ENCODE data around the gene PLAAT4. TPM values are rescaled to one million over a fixed set of nuclear protein-coding genes. Genes with fewer than 3 reads are reported as not detected.
"Not testable (repeated sequence)": the region's sequence is repeated elsewhere in the genome, so short reads cannot be mapped to it uniquely, and the experiment has no call there.

PLAAT4 gene
- total RNA-seq, 2 experiments from 2014 or later, result 156 to 158 TPM

DNA sequence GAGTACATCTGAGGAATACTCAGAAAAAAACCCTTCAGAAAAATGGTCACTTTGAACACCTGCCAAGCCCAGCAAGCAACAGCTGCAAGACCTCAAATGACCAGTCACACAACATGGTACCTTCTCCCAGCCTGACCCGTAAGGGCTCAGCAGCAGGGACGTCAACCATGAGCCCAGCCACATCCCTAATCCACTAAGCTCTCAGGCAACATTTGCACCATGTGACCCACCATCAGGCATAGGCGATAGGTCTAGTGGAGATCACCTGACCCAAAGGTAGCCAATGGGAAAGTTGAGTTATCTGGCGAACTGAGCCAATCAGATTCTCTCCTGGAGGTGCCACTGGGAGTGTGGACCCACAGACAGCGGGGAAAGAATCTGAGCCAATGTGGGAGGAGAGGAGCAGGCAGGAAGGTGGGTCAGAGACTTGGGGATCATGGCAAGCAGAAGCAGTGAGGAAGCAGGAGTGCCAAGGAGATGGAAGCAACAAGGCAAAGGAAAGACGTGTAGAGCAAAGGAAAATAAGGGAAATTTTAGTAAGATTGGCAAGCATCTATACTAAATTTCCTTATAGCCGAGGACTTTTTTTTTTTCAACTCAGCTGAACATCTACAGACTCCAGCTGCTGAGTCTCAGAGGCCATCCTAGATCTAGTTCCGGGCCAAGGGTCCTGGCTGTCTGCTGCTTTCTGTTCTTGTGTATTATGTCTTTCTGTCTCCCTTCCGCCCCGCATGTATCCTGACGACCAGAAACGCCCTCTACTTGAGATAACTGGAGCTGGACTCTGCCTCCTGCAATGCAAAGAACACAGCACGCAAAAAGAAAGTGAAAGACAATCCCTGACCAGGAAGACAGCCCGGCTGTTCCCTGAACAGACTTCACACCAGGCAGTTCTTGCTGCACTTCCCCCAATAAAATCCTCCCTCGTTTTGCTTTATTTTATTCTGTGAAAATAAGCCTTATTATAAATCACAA is 37.6 kb downstream of the PLAAT4 start:
- peak; percentile 51 for DNase-seq
- Mint-ChIP-seq H3K36me3 (peaks cover 24% of the 10 kb centered on the region), H3K9me3 (peaks cover 5% of the 10 kb centered on the region), H3K4me3 (peak overlapping the region; percentile 80), H3K27me3 (peaks cover 4% of the 10 kb centered on the region), H3K27ac (peak overlapping the region; percentile 96), H3K4me1 (peaks cover 21% of the 10 kb centered on the region)
- ATAC-seq (ENCODE audit: low read depth), result peak; percentile 95
- POLR2A ChIA-PET, result interaction anchor here (0.7 to 3.7 kb wide), 9 partner anchors 9 to 72 kb away, joined by 3 to 34 read pairs (median 4); partner anchors contain the start of genes PLAAT2 and PLAAT4

DNA sequence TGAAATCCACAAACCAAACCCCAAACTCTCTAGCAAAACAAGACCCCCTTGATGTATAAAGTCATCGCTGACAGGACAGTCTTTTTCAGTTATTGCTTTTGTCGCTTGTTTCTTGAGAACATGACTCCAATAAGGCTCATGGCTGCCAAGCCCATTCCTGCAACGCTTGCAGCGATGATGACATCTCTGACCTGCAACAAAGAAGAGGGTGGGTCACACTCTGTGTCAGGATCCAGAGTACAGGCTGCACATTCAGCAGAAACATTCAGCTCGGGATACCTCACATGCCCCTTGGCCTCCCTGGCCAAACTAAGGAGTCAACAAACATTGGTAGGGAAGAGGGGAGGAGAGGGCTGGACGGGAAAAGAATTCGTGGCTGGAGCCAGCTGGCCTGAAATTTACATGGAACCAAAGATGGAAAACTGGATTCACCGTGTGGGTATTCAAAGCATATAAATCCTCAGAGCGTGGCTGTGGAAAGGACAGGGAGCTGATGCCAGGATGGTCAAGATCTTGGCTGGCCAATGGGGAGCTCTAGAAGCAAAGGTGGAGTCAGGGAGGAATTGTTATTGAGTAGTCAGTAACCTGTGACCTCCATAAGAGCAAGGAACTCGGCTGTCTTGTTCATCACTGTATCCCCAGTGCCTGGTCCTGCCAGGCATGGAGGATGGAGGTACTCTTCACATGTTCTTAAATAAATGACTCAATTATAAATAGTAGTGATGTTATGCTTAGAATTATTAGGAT is 38.4 kb downstream of the PLAAT4 start:
- Mint-ChIP-seq H3K4me1 (peaks cover 21% of the 10 kb centered on the region), H3K4me3 (peak overlapping the region; percentile 80), H3K9me3 (peaks cover 6% of the 10 kb centered on the region), H3K36me3 (peaks cover 28% of the 10 kb centered on the region), H3K27me3 (peaks cover 4% of the 10 kb centered on the region), H3K27ac (peak overlapping the region; percentile 96)
- POLR2A ChIA-PET, result interaction anchor here (0.7 to 3.7 kb wide), 7 partner anchors 9 to 73 kb away, joined by 3 to 34 read pairs (median 4); partner anchors contain the start of genes PLAAT2 and PLAAT4
- no peak for DNase-seq
- ATAC-seq (ENCODE audit: low read depth), result no peak

- peaks cover 33% of the 10 kb centered on the region for H3K4me1 Mint-ChIP-seq
- H3K27ac Mint-ChIP-seq; DNase-seq; ATAC-seq (ENCODE audit: low read depth); H3K4me3 Mint-ChIP-seq; H3K27me3 Mint-ChIP-seq; POLR2A ChIA-PET: not testable (repeated sequence)
- H3K36me3 Mint-ChIP-seq, result peaks cover 49% of the 10 kb centered on the region
- peaks cover 13% of the 10 kb centered on the region for H3K9me3 Mint-ChIP-seq
Observed at GRCh38 chr11:63578882-63579281, 42.3 kb downstream of the PLAAT4 start.

DNA sequence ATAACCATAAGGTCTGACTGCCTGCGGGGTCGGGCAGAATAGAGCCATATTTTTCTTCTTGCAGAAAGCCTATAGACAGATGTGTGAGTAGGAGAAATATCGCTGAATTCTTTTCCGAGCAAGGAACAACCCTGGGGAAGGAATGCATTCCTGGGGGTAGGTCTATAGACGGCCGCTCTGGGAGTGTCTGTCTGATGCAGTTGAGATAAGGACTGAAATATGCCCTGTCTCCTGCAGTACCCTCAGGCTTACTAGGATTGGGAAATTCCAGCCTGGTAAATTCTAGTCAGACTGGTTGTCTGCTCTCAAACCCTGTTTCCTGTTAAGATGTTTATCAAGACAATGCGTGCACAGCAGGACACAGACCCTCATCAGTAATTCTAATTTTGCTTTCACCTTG is 44.6 kb downstream of the PLAAT4 start:
- peaks cover 13% of the 10 kb centered on the region for H3K9me3 Mint-ChIP-seq
- POLR2A ChIA-PET; ATAC-seq (ENCODE audit: low read depth); H3K27ac Mint-ChIP-seq; H3K4me3 Mint-ChIP-seq; H3K27me3 Mint-ChIP-seq; DNase-seq: not testable (repeated sequence)
- H3K36me3 Mint-ChIP-seq, result peaks cover 54% of the 10 kb centered on the region
- H3K4me1 Mint-ChIP-seq, result peaks cover 17% of the 10 kb centered on the region

DNA sequence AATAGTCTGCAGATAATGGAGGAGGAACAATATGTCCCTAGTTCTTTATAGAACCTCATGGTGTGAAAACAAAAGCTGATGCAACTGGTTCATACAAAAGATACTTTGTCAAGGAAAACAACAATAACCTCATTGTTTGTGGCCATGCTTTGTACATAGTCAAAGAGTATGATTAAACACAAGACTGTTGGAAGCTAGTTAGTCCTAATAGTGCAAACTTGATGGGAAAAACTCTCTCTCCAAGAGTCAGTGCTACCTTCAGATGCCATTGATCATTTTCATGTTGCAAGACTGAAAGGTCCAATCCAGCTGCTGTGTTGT is 46.7 kb downstream of the PLAAT4 start:
- ATAC-seq (ENCODE audit: low read depth), result no peak
- Mint-ChIP-seq H3K36me3 (peaks cover 48% of the 10 kb centered on the region), H3K27me3 (no peaks in the 10 kb centered on the region), H3K9me3 (peaks cover 11% of the 10 kb centered on the region), H3K4me3 (no peak overlapping the region), H3K27ac (peak overlapping the region; percentile 34), H3K4me1 (peaks cover 17% of the 10 kb centered on the region)
- no peak for DNase-seq
- POLR2A ChIA-PET, result interaction anchor here (0.8 to 1.1 kb wide), 3 partner anchors 8 to 38 kb away, joined by 4 to 5 read pairs (median 4); no protein-coding TSS in a partner anchor

GRCh38 chr11:63586451-63587166 is 50.0 kb downstream of the PLAAT4 start:
- Mint-ChIP-seq H3K4me1 (peaks cover 16% of the 10 kb centered on the region), H3K9me3 (peaks cover 1% of the 10 kb centered on the region), H3K36me3 (peaks cover 27% of the 10 kb centered on the region), H3K4me3 (no peak overlapping the region), H3K27me3 (no peaks in the 10 kb centered on the region), H3K27ac (no peak overlapping the region)
- POLR2A ChIA-PET, result no interaction called here
- DNase-seq (no peak), ATAC-seq (ENCODE audit: low read depth) (no peak)

GRCh38 chr11:63589000-63589399 is 52.4 kb downstream of the PLAAT4 start:
- Mint-ChIP-seq H3K27ac (no peak overlapping the region), H3K27me3 (no peaks in the 10 kb centered on the region), H3K4me1 (peaks cover 6% of the 10 kb centered on the region), H3K36me3 (peaks cover 21% of the 10 kb centered on the region), H3K4me3 (no peak overlapping the region), H3K9me3 (no peaks in the 10 kb centered on the region)
- ATAC-seq (ENCODE audit: low read depth) (no peak), DNase-seq (no peak)
- POLR2A ChIA-PET, result no interaction called here

DNA sequence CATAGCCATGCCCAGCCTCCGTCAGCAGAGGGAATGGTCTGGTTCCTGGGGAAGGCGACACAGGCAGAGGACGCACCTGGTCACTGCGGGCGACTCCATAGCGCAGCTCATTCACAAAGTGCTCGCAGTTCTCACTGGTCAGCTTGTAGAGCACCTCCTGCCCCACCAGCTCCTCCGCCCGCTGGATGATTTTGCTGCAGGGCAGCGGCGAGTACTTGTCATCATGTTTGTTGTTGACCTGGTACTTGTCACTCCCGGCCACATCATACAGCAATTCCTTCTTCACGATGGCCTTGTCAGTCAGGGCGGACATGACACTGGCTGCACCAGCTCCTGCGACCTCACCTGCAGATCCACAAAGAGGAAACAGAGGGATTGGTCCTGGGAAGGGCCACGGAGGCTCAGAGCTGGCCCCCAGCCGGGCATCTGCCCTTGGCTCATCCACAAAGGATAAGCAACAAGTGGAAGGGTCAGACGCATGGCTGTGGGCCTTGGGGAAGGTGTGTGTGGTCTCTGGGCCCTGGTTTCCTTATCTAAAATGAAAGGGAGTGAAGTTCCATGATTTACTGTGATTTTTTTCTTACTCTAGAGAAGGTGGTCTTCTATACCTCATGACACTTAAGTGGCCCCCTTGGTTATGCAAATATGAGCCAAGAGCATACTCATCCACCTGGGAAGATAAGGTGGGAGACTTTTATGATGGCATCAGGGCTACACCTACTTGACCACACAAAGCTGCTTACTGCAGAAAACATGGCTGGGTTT is 53.6 kb downstream of the PLAAT4 start:
- no peak for ATAC-seq (ENCODE audit: low read depth)
- no peak overlapping the region for H3K27ac Mint-ChIP-seq

DNA sequence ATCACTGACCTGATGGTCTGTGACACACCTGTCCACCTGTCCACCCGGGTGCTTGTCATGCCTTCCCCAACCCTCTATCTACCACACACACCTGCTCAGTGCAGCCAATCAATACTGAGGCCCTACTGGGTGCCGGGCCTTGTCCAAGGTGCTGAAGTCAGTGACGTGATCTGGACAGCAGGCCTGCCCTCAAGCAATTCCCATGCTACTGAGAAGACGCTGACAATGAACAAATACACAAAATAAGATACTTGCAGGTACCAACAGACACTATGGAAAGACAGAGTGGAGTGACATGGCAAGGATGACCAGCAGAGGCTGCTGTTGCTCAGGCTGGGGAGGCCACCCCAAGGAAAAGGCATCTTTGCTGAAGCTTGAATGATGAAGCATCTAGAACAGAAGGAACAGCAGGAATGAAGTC is 56.4 kb downstream of the PLAAT4 start:
- H3K9me3 Mint-ChIP-seq, result no peaks in the 10 kb centered on the region
- no peak for ATAC-seq (ENCODE audit: low read depth)
- DNase-seq, result no peak
- H3K27ac Mint-ChIP-seq, result no peak overlapping the region
- peaks cover 15% of the 10 kb centered on the region for H3K36me3 Mint-ChIP-seq
- H3K4me1 Mint-ChIP-seq, result peaks cover 6% of the 10 kb centered on the region
- no peaks in the 10 kb centered on the region for H3K27me3 Mint-ChIP-seq
- H3K4me3 Mint-ChIP-seq, result no peak overlapping the region
- POLR2A ChIA-PET, result no interaction called here

More for the DNA sequence above, 53.6 kb downstream of the PLAAT4 start:
- no peaks in the 10 kb centered on the region for H3K27me3 Mint-ChIP-seq
- no peak overlapping the region for H3K4me3 Mint-ChIP-seq
- DNase-seq, result no peak
- peaks cover 19% of the 10 kb centered on the region for H3K36me3 Mint-ChIP-seq
- no peaks in the 10 kb centered on the region for H3K9me3 Mint-ChIP-seq
- POLR2A ChIA-PET, result no interaction called here
- H3K4me1 Mint-ChIP-seq, result peaks cover 6% of the 10 kb centered on the region

DNA sequence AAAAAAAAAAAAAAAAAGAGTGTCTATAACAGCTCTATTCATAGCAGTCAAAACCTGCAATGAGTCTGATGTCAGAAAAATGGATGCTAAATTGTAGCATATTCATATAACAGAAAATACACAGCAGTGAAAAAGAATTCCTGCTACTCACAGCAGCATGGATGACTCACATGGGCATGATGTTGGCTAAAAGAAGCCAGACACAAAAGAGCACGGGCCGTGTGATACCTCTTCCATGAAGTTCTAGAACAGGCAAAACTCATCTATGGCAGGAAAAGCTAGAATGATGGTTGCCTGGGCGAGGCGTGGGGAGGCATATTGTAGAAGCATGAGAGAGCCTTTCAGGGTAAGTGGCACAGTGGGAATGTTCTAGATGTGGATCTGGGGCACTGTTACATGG is 58.7 kb downstream of the PLAAT4 start:
- Mint-ChIP-seq H3K27ac (no peak overlapping the region), H3K4me1 (peaks cover 7% of the 10 kb centered on the region)
- POLR2A ChIA-PET, result interaction anchor here (0.7 kb wide), 1 partner anchor 153 kb away, joined by 9 read pairs; no protein-coding TSS in a partner anchor

More for the DNA sequence above, 58.7 kb downstream of the PLAAT4 start:
- Mint-ChIP-seq H3K27me3 (no peaks in the 10 kb centered on the region), H3K4me3 (no peak overlapping the region), H3K9me3 (no peaks in the 10 kb centered on the region), H3K36me3 (peaks cover 16% of the 10 kb centered on the region)
- ATAC-seq (ENCODE audit: low read depth), result no peak
- DNase-seq, result no peak

Data from activated naive CD8-positive, alpha-beta T cell treated with anti-CD3 and anti-CD28 coated beads, Interleukin-2, amount 10 ng/mL, durations not matched to agents 7 days and 5 days (primary cell).